Common myeloid progenitor, CD34-positive (primary cell): ENCODE measurements around the gene APCDD1L.

ENCODE experiments used
- CTCF ChIA-PET: fragments of 350-600 bp; sonication (Branson Sonifier 250); formaldehyde crosslinking; loops from one replicate; lab custom pipeline; 2021; ENCODE audit warnings: antibody characterized with exemption; lab: Charles Lee
- POLR2A ChIA-PET: fragments of 350-600 bp; sonication (Branson Sonifier 250); formaldehyde crosslinking; loops from one replicate; lab custom pipeline; 2021; ENCODE audit warnings: antibody characterized with exemption; lab: Charles Lee
- DNase-seq, 3 donors: peaks; one replicate each; pipeline versions ENCODE4 v3.0.0 to v3.0.0-alpha.2; 2013
- H3K27ac ChIP-seq, 2 experiments: 1 replicate in 1 of 2; 2 replicates in 1 of 2; pipeline ENCODE4 v1.7.0; 2013; ENCODE audit warnings: inconsistent platforms in 2 of 2, low read length in 2 of 2, mild to moderate bottlenecking in 2 of 2, low read depth in 1 of 2, moderate library complexity in 1 of 2; ENCODE audit not compliant: severe bottlenecking in 2 of 2, insufficient read depth in 1 of 2, poor library complexity in 1 of 2
- H3K27me3 ChIP-seq, 5 experiments: replicated peaks in 2 of 5; 1 replicate in 3 of 5; 2 replicates in 2 of 5; pipeline versions ENCODE4 v1.6.1 to v1.7.0; 2013; ENCODE audit warnings: low read length in 4 of 5, mild to moderate bottlenecking in 2 of 5, moderate library complexity in 2 of 5, inconsistent platforms in 1 of 5; ENCODE audit not compliant: insufficient read depth in 5 of 5, control insufficient read depth in 4 of 5
- H3K36me3 ChIP-seq, 4 experiments: 1 replicate in 2 of 4; 2 replicates in 2 of 4; pipeline versions ENCODE4 v1.6.1 to v1.7.0; 2013; ENCODE audit warnings: low read length in 3 of 4, control low read depth in 1 of 4, mild to moderate bottlenecking in 1 of 4; ENCODE audit not compliant: control insufficient read depth in 4 of 4, insufficient read depth in 4 of 4
- H3K4me1 ChIP-seq, 4 experiments: 1 replicate in 3 of 4; 2 replicates in 1 of 4; pipeline versions ENCODE4 v1.6.1 to v1.7.1; 2013; ENCODE audit warnings: low read length in 3 of 4, mild to moderate bottlenecking in 3 of 4, control low read depth in 1 of 4, inconsistent platforms in 1 of 4, moderate library complexity in 1 of 4; ENCODE audit not compliant: control insufficient read depth in 4 of 4, insufficient read depth in 4 of 4; ENCODE audit errors: control extremely low read depth in 1 of 4
- H3K4me3 ChIP-seq, 7 experiments: 1 replicate in 4 of 7; 2 replicates in 3 of 7; pipeline versions ENCODE4 v1.5.1 to v1.7.0; 2013; ENCODE audit warnings: mild to moderate bottlenecking in 7 of 7, low read length in 6 of 7, moderate library complexity in 6 of 7, inconsistent platforms in 2 of 7, low read depth in 2 of 7, control low read depth in 1 of 7; ENCODE audit not compliant: insufficient read depth in 4 of 7, control insufficient read depth in 1 of 7; ENCODE audit errors: extremely low read depth in 1 of 7
- H3K9me3 ChIP-seq, 5 experiments: 1 replicate in 4 of 5; 2 replicates in 1 of 5; pipeline versions ENCODE4 v1.6.1 to v1.7.1; 2013; ENCODE audit warnings: low read length in 4 of 5, mild to moderate bottlenecking in 2 of 5, inconsistent platforms in 1 of 5, low read depth in 1 of 5, moderate library complexity in 1 of 5; ENCODE audit not compliant: control insufficient read depth in 4 of 5, insufficient read depth in 2 of 5; ENCODE audit errors: control extremely low read depth in 1 of 5
- WGBS: methylation state at CpG from one replicate; pipeline ENCODE4 v1.1.5; 2013; ENCODE audit not compliant: insufficient coverage; 5-methylcytosine and 5-hydroxymethylcytosine counted together

APCDD1L gene

DNA sequence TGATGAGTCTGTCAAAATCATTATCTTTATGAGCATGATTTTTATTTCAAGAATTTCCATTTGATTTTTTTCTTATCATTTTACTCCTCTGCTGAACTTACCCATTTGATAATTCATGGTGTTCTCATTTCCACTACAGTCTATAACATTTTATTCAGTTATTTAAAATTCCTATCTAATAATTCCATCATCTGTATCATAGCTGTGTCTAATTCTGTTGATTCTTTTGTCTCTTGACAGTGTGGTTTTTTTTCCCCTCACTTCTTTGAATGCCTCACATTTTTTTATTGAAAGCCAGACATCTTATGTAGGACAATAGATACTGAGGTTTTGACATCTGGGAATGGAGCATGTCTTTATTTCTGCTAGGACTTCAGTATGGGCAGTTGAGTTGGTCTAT is 16.5 kb upstream of the APCDD1L start:
- no peak for DNase-seq
- POLR2A ChIA-PET: no interaction called here
- no peaks in the 10 kb centered on the region for H3K36me3 ChIP-seq
- CTCF ChIA-PET: no interaction called here
- no peaks in the 10 kb centered on the region for H3K4me1 ChIP-seq
- no peak overlapping the region for H3K4me3 ChIP-seq
- no peaks in the 10 kb centered on the region for H3K27me3 ChIP-seq
- peaks cover 8 to 38% (median 11%) of the 10 kb centered on the region in 5 experiments for H3K9me3 ChIP-seq
- H3K27ac ChIP-seq: no peak overlapping the region

DNA sequence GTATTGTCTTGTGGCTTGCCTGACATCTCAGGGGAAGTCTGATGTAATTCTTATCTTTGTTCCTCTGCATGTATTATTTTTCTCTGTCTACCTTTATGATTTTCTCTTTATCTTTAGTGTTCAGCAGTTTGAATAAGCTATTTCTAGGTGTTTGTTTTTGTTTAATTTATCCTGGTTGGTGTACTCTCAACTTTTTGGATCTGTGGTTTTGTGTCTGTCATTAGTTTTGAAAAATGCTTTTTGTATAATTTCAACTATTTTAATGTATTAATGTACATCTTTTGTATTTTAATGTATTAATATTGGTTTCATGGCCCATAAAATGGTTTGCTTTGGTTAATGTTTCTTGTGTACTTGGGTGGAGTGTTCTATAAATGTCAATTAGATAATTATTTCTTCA is 15.9 kb upstream of the APCDD1L start:
- H3K4me3 ChIP-seq: no peak overlapping the region
- ChIA-PET CTCF (no interaction called here), POLR2A (no interaction called here)
- H3K9me3 ChIP-seq: peaks cover 8 to 40% (median 11%) of the 10 kb centered on the region in 5 experiments
- no peaks in the 10 kb centered on the region for H3K27me3 ChIP-seq
- no peak for DNase-seq
- no peak overlapping the region for H3K27ac ChIP-seq
- no peaks in the 10 kb centered on the region for H3K4me1 ChIP-seq
- no peaks in the 10 kb centered on the region for H3K36me3 ChIP-seq

GRCh38 chr20:58528412-58528811 is 13.2 kb upstream of the APCDD1L start:
- POLR2A ChIA-PET: no interaction called here
- Histone ChIP-seq H3K27me3 (peaks cover 0 to 10% (median 0%) of the 10 kb centered on the region in 5 experiments), H3K36me3 (no peaks in the 10 kb centered on the region), H3K4me1 (no peaks in the 10 kb centered on the region), H3K9me3 (peaks cover 9 to 46% (median 11%) of the 10 kb centered on the region in 5 experiments), H3K4me3 (no peak overlapping the region), H3K27ac (no peak overlapping the region)
- DNase-seq: no peak
- WGBS: no CpG with 5 or more reads among the region's 1 CpG
- CTCF ChIA-PET: no interaction called here

DNA sequence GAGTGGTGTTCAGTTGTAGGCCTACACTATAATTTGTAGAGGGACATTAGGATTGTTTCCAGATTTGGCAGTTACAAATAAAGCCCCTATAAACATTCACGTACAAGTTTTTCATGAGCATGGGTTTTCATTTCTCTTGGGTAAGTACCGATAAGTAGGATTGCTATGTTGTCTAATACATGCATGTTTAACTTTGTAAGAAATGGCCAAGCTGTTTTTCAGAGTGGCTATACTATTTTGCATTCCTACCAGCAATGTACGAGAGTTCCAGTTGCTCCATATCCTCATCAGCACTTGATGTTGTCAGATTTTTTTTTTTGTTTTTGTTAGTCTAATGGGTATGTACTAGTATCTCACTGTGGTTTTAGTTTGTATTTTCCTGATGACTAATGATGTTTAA is 11.2 kb upstream of the APCDD1L start:
- Histone ChIP-seq H3K9me3 (peaks cover 1 to 33% (median 7%) of the 10 kb centered on the region in 5 experiments), H3K4me3 (no peak overlapping the region), H3K36me3 (no peaks in the 10 kb centered on the region), H3K27ac (no peak overlapping the region), H3K4me1 (no peaks in the 10 kb centered on the region), H3K27me3 (peaks cover 0 to 27% (median 3%) of the 10 kb centered on the region in 5 experiments)
- no peak for DNase-seq
- CTCF ChIA-PET: no interaction called here
- POLR2A ChIA-PET: no interaction called here
- 100% methylated on average over 2 of the region's 3 CpGs for WGBS

DNA sequence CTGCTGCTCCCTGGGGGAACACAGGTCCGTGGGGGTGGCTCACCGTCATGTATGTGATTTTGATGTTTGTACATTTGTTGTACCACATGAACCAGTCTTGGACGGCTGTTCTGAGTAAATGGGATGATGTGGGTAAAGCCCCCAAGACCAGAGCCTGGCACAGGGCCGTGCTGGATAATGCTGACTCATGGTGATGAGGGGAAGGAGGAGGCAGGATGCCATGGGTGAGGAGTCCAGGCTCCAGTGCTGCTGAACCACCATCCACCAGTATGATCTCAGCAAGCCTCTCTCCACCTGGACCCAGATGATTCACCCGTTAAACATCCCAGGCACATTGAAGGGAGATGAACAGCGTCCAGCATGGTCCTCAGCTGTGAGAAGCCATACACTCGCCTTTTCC is 9.6 kb upstream of the APCDD1L start:
- no peak for DNase-seq
- WGBS: 89% methylated on average over 7 of the region's 7 CpGs
- no peak overlapping the region for H3K27ac ChIP-seq

DNA sequence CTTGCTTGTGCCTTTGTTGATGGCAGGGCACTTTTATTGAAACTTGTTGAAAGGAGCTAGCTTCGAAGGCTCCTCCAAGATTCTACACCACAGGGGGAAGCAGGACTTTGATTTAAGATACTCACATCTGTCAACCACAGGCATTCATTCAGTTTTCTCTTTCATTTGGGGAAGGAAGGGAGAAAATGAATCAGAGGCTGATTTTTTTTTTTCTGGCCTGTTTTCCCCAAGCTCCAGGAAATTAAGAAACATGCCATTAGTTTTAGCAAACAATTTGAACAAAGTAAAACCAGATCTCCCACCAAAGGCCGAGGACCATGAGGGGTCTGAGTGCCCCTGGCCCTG is 8.7 kb upstream of the APCDD1L start:
- ChIA-PET POLR2A (no interaction called here), CTCF (interaction anchor here (0.9 kb wide), 1 partner anchor 16 kb away, joined by 4 read pairs; no protein-coding TSS in a partner anchor)
- Histone ChIP-seq H3K36me3 (no peaks in the 10 kb centered on the region), H3K27ac (no peak overlapping the region), H3K9me3 (peaks cover 0 to 23% (median 3%) of the 10 kb centered on the region in 5 experiments), H3K4me3 (no peak overlapping the region), H3K4me1 (no peaks in the 10 kb centered on the region), H3K27me3 (peaks cover 0 to 30% (median 3%) of the 10 kb centered on the region in 5 experiments)
- 100% methylated on average over 1 of the region's 2 CpGs for WGBS
- DNase-seq: no peak

More for the DNA sequence above, 9.6 kb upstream of the APCDD1L start:
- CTCF ChIA-PET: no interaction called here
- no peaks in the 10 kb centered on the region for H3K4me1 ChIP-seq
- no peaks in the 10 kb centered on the region for H3K36me3 ChIP-seq
- peaks cover 1 to 26% (median 4%) of the 10 kb centered on the region in 5 experiments for H3K9me3 ChIP-seq
- POLR2A ChIA-PET: no interaction called here
- peaks cover 0 to 27% (median 3%) of the 10 kb centered on the region in 5 experiments for H3K27me3 ChIP-seq
- no peak overlapping the region for H3K4me3 ChIP-seq

GRCh38 chr20:58523072-58523970 is 8.1 kb upstream of the APCDD1L start:
- CTCF ChIA-PET: interaction anchor here (0.9 kb wide), 1 partner anchor 17 kb away, joined by 4 read pairs; no protein-coding TSS in a partner anchor
- peaks cover 0 to 22% (median 3%) of the 10 kb centered on the region in 5 experiments for H3K9me3 ChIP-seq
- no peaks in the 10 kb centered on the region for H3K36me3 ChIP-seq
- POLR2A ChIA-PET: no interaction called here
- H3K4me3 ChIP-seq: no peak overlapping the region
- no peak for DNase-seq
- H3K4me1 ChIP-seq: no peaks in the 10 kb centered on the region
- 79% methylated on average over 17 of the region's 19 CpGs for WGBS
- peaks cover 0 to 36% (median 3%) of the 10 kb centered on the region in 5 experiments for H3K27me3 ChIP-seq
- no peak overlapping the region for H3K27ac ChIP-seq
